Subcutaneous adipose tissue (tissue), 4 donors: ENCODE results near the gene ADORA1. TPM values are rescaled to one million over a fixed set of nuclear protein-coding genes. Genes with fewer than 3 reads are reported as not detected.

Experiments used
- total RNA-seq, 4 donors: library from RNA; depleted of rRNA; stranded (reverse); fragments of >200 nt; gene quantifications; one replicate each; pipeline ENCODE4 v1.1.0, GENCODE V29; 2016
- TF ChIP-seq, protein P1 (sequence below): fragments of 450-650 bp; IDR thresholded peaks from one replicate; pipeline ENCODE4 v1.5.1; 2016; ENCODE audit warnings: low read depth, mild to moderate bottlenecking, control low read depth, antibody characterized with exemption, moderate library complexity

The ADORA1 gene
- total RNA-seq, 4 donors from 2014 or later: 0.33 to 8.3 (median 0.90) TPM

DNA sequence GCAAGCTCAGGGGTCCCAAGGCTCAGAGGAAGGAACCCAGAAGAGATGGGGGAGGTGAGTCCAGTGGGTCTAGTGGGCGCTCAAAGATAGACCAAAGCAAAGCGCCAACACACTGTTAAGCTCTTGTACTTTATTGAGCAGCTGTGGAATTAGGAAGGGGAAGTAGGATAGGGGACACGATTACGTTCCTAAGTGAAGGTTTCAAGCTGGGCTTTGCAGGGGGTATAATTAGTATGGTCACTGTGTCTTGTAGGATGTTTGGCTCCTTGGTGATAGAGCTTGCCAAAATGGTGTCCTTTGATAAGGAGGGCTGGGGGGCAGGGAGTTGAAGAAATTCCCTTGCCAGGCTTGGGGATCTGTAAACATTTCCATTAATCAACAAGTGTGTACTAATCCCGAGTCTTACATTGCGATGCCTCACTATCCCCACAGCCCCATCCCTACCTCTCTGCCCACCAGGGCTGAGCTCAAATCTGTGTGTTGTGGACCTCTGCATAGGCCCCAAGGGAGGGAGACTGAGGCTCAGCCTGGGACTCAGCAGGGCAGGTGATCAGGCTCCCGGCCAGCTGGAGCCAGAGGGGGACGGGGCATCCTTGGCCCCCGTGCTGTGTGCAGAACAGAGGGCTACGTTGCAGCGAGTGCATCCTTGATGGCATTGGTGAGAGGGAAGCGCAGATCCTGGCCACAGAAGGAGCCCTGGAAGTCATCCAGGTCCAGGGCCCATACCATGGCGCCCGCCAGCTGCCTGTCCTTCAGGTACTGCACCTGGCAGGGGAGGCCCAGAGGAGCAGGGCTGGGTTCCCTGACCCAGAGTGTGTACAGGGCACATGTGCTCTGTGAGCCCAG lies 51.5 kb downstream of the ADORA1 start:
- TF ChIP-seq, protein P1, sequence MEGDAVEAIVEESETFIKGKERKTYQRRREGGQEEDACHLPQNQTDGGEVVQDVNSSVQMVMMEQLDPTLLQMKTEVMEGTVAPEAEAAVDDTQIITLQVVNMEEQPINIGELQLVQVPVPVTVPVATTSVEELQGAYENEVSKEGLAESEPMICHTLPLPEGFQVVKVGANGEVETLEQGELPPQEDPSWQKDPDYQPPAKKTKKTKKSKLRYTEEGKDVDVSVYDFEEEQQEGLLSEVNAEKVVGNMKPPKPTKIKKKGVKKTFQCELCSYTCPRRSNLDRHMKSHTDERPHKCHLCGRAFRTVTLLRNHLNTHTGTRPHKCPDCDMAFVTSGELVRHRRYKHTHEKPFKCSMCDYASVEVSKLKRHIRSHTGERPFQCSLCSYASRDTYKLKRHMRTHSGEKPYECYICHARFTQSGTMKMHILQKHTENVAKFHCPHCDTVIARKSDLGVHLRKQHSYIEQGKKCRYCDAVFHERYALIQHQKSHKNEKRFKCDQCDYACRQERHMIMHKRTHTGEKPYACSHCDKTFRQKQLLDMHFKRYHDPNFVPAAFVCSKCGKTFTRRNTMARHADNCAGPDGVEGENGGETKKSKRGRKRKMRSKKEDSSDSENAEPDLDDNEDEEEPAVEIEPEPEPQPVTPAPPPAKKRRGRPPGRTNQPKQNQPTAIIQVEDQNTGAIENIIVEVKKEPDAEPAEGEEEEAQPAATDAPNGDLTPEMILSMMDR: no peak

DNA sequence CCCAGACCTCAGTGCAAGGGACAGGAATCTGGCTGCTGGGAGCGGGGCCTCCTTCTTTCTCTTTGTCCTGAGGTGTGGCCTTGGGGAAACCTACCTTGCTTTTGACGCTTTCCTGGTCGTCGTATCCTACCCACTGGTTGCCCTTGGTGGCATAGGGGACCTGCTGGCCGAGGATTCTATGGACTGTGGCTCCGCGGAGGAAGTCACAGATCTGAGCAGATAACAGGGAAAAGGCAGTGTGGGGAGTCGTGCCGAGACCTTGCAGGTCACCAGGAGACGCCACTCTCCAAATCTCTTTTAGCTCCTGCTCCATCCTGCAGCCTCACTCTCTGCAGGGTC lies 52.1 kb downstream of the ADORA1 start:
- TF ChIP-seq, protein P1: no peak

DNA sequence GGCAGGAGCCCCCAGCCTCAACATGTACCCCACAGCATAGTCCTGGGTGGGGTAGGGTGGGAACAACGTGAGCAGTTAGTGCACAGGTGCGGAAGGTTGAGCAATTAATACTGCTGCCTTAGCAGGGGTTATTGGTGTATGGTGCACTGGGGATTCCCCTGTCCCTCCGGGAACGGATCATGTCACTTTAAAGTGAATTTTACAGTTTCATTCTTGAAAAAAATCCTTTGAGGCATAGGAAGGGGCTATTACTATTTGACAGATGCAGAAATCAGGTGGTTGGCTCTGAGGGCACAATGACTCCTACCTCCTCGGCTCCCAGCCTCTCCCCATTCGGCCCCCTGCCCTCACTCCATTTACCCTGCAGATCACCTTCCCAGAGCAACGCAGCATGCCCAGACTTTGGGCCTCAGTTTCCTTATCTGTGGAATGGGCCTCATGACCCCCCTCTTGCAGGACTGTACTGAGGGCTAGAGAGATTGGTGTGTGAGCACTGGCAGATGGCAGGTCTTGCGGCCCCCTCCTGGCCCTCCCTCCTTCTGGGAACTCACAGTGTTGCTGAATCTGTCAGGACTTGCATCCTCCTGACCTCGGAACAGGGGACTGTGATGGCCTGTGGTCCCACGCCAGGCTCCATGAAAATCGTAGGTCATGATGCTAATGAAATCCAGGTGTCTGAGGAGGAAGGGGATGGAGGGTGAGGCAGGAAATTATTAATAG lies 53.2 kb downstream of the ADORA1 start:
- TF ChIP-seq, protein P1: no peak

DNA sequence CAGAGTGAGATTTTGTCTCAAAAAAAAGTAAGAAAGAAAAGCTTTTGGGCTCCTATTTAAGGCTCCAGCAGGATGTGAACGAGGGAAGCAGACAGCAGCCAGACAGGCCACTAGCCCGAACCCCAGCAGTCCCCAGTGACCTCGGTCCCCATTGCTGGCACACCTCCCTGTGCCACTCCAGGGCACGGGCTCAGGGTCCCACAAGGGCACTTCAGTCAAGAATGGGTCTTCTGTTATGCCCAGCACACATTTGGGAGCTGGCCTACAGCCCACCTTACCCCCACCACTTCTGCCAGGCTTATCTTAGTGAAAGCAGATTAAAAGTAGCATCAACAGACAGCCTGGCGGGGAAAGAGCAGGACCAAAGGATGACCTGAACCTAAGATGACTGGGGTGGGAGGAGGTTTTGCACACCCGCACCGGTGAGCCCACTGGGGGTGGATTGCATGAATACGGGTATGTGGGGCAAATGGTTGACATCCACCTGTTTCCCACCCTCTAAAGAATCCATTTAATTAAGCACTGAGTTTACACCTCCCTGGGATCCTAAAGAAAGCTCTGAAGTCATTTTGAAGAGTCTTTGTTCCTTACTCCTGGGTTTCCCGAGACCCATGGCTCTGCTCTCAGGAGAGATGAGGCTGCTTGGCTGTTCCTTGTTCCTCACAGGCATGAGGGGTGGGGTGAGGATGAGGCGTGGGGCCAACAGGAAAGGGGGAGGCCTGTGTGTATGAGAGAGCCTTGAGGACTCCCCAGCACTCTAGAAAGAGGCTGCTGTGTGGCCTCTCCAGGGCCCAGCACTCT lies 54.3 kb downstream of the ADORA1 start:
- TF ChIP-seq, protein P1: no peak

GRCh38 chr1:203182387-203182953 lies 54.9 kb downstream of the ADORA1 start:
- TF ChIP-seq, protein P1: no peak

DNA sequence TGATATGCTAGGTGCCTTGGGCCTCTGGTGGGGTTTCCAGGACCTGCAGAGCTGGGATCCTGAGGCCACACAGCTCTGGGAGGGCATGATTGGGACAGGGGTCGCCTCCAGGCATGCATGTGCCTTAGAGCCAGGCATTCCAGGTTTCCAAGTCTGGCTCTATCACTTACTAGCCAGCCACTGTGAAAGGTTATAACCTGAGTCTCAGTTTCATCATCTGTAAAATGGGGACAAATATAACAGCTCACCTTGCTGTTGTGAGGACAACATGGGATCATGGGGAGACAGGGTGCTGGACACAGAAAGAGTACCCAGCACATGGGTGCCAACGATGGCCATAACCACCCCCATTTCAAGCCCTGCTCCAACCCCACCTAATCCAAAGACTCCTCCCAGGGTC lies 56.3 kb downstream of the ADORA1 start:
- TF ChIP-seq, protein P1: no peak
